CD4-positive, alpha-beta memory T cell (primary cell): ENCODE measurements around the gene MLKL. TPM values are rescaled to one million over a fixed set of nuclear protein-coding genes. Genes with fewer than 3 reads are reported as not detected.
"Not testable (repeated sequence)": the region's sequence is repeated elsewhere in the genome, so short reads cannot be mapped to it uniquely, and the experiment has no call there.

ENCODE experiments used
- CTCF ChIA-PET: fragments of 350-600 bp; sonication (Branson Sonifier 250); formaldehyde crosslinking; loops from one replicate; lab custom pipeline; 2021; ENCODE audit warnings: inconsistent platforms; ENCODE audit not compliant: partially characterized antibody; lab: Charles Lee
- POLR2A ChIA-PET: fragments of 350-600 bp; sonication (Branson Sonifier 250); formaldehyde crosslinking; loops from one replicate; lab custom pipeline; 2021; ENCODE audit not compliant: partially characterized antibody; lab: Charles Lee
- DNase-seq, 5 donors: peaks; one replicate each; pipeline versions ENCODE4 v3.0.0 to v3.0.0-alpha.2; 2020 to 2022; ENCODE audit warnings: mixed read lengths in 1 of 5
- H3K27ac ChIP-seq: one replicate; pipeline ENCODE4 v1.7.0; 2013; ENCODE audit warnings: low read depth, low read length
- H3K27me3 ChIP-seq: 2 replicates; pipeline ENCODE4 v1.7.0; 2013; ENCODE audit warnings: mild to moderate bottlenecking, low read length, moderate library complexity; ENCODE audit not compliant: insufficient read depth
- H3K36me3 ChIP-seq: 2 replicates; pipeline ENCODE4 v1.7.0; 2013; ENCODE audit warnings: mild to moderate bottlenecking, low read length, moderate library complexity; ENCODE audit not compliant: insufficient read depth
- H3K4me1 ChIP-seq: 2 replicates; pipeline ENCODE4 v1.7.0; 2013; ENCODE audit warnings: mild to moderate bottlenecking, low read length, moderate library complexity; ENCODE audit not compliant: insufficient read depth
- H3K4me3 ChIP-seq, 2 donors: one replicate each; pipeline ENCODE4 v1.7.0; 2013; ENCODE audit warnings: low read length in 2 of 2, mild to moderate bottlenecking in 1 of 2
- H3K9me3 ChIP-seq, 2 donors: one replicate each; pipeline ENCODE4 v1.7.0; 2013; ENCODE audit warnings: low read length in 2 of 2, control low read depth in 1 of 2; ENCODE audit not compliant: control insufficient read depth in 1 of 2
- H3K27ac Mint-ChIP-seq, 7 donors: one replicate each; pipeline ENCODE4 v1.8.0; 2020 to 2021; ENCODE audit warnings: mixed read lengths in 7 of 7, mild to moderate bottlenecking in 6 of 7, inconsistent platforms in 3 of 7, moderate library complexity in 3 of 7
- H3K27me3 Mint-ChIP-seq, 2 donors: one replicate each; pipeline ENCODE4 v1.8.0; 2020 to 2021; ENCODE audit warnings: mixed read lengths in 2 of 2
- H3K36me3 Mint-ChIP-seq, 2 donors: one replicate each; pipeline ENCODE4 v1.8.0; 2020 to 2021; ENCODE audit warnings: mixed read lengths in 2 of 2, inconsistent platforms in 1 of 2, mild to moderate bottlenecking in 1 of 2
- H3K4me1 Mint-ChIP-seq, 4 donors: one replicate each; pipeline ENCODE4 v1.8.0; 2020 to 2021; ENCODE audit warnings: mixed read lengths in 4 of 4, mild to moderate bottlenecking in 1 of 4
- H3K4me3 Mint-ChIP-seq, 8 donors: one replicate each; pipeline ENCODE4 v1.8.0; 2020 to 2021; ENCODE audit warnings: mixed read lengths in 8 of 8, mild to moderate bottlenecking in 7 of 8, moderate library complexity in 6 of 8, inconsistent platforms in 3 of 8
- H3K9me3 Mint-ChIP-seq, 8 donors: one replicate each; pipeline ENCODE4 v1.8.0; 2020 to 2021; ENCODE audit warnings: mixed read lengths in 8 of 8, mild to moderate bottlenecking in 5 of 8, inconsistent platforms in 3 of 8, moderate library complexity in 1 of 8
- intact Hi-C: fragments of 100-400 bp; cut with micrococcal nuclease; formaldehyde crosslinking; loops from one replicate; pipeline ENCODE4 v1.15.1; 2023
- polyA plus RNA-seq, 2 donors: library from polyadenylated mRNA; unstranded; fragments of 300-500 nt; fragmentation: Illumina TruSeq; gene quantifications; one replicate each; pipeline ENCODE4 v1.2.3, GENCODE V29; 2021
- total RNA-seq, 2 experiments: library from RNA; stranded (reverse); gene quantifications; one replicate each; pipeline ENCODE4 v1.2.3, GENCODE V29; 2021

MLKL gene
- total and polyA plus RNA-seq, 4 experiments from 2014 or later: 12.5 to 40.6 (median 29.2) TPM

GRCh38 chr16:74652883-74653282 is 47.8 kb downstream of the MLKL start:
- H3K27ac ChIP-seq, H3K27me3 ChIP-seq, intact Hi-C loops, DNase-seq, H3K4me3 ChIP-seq, H3K9me3 Mint-ChIP-seq, H3K27me3 Mint-ChIP-seq, POLR2A ChIA-PET, H3K9me3 ChIP-seq: not testable (repeated sequence)
- H3K36me3 Mint-ChIP-seq: peaks cover 23 to 73% of the 10 kb centered on the region in 2 donors
- peaks cover 40% of the 10 kb centered on the region for H3K36me3 ChIP-seq
- peaks cover 35% of the 10 kb centered on the region for H3K4me1 ChIP-seq
- CTCF ChIA-PET: interaction anchor here (1.2 to 2.8 kb wide), 5 partner anchors 12 to 185 kb away, joined by 3 to 19 read pairs (median 13); partner anchors contain the start of gene RFWD3
- peak overlapping the region in 5 of 7 donors; percentile 27 to 86 (median 65) for H3K27ac Mint-ChIP-seq
- peak overlapping the region in 1 of 8 donors; percentile 22 for H3K4me3 Mint-ChIP-seq
- H3K4me1 Mint-ChIP-seq: peaks cover 31 to 53% (median 42%) of the 10 kb centered on the region in 4 donors

DNA sequence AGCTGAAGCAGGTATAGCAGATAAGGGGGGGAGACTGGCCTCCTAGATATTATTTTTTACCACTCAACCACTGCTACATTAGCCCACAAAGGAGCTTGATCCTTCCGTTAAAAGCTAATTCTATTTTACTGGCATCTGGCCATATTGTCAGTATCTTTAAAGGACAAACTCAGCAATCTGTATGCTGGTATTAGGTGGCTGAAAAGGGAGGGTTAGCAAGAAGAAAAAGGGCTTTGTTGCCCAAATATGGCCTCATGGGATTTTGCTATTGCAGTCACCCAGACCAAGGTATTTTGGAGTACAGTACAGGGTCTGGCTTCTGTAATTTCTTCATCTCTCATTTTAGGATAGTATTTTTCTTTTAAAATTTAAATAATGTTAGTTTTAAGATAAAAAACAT is 48.4 kb downstream of the MLKL start:
- H3K36me3 ChIP-seq: peaks cover 44% of the 10 kb centered on the region
- ChIA-PET POLR2A (interaction anchor here (2.1 kb wide), 1 partner anchor 14 kb away, joined by 5 read pairs; the partner anchor contains the start of gene RFWD3), CTCF (interaction anchor here (1.0 to 2.8 kb wide), 11 partner anchors 9 to 184 kb away, joined by 3 to 19 read pairs (median 7); partner anchors contain the start of gene RFWD3)
- H3K4me1 ChIP-seq: peaks cover 30% of the 10 kb centered on the region
- peaks cover 20 to 68% of the 10 kb centered on the region in 2 donors for H3K36me3 Mint-ChIP-seq
- no peak overlapping the region for H3K27ac ChIP-seq
- intact Hi-C loops: no loop called here
- H3K4me1 Mint-ChIP-seq: peaks cover 29 to 47% (median 38%) of the 10 kb centered on the region in 4 donors
- no peak for DNase-seq
- H3K9me3 ChIP-seq: no peaks in the 10 kb centered on the region
- H3K27me3 ChIP-seq: no peaks in the 10 kb centered on the region
- no peak overlapping the region for H3K4me3 ChIP-seq
- no peak overlapping the region for H3K4me3 Mint-ChIP-seq
- H3K27ac Mint-ChIP-seq: peak overlapping the region in 3 of 7 donors; percentile 6 to 65 (median 39)
- H3K9me3 Mint-ChIP-seq: no peaks in the 10 kb centered on the region
- H3K27me3 Mint-ChIP-seq: no peaks in the 10 kb centered on the region

DNA sequence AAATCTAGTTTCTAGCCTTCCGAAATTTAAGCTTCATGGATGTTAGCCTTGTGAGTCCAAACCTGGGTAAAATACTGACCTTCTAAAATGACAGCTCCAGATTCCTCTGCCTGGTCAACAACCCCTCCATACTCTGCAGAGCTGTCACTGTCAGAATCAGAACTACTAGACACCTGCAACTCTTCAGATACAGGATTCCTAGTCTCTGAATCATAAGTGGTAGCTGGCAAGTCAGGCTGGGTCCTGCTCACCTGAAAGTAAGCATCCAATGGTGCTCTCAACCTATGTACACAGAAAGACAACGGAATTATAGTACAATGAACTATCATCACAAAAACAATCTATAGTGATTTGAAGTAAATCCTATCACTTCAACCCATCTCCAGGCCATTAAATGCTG is 48.8 kb downstream of the MLKL start:
- H3K4me1 ChIP-seq: peaks cover 26% of the 10 kb centered on the region
- H3K36me3 ChIP-seq: peaks cover 48% of the 10 kb centered on the region
- Mint-ChIP-seq H3K4me1 (peaks cover 27 to 43% (median 34%) of the 10 kb centered on the region in 4 donors), H3K27me3 (no peaks in the 10 kb centered on the region), H3K9me3 (no peaks in the 10 kb centered on the region), H3K36me3 (peaks cover 21 to 67% of the 10 kb centered on the region in 2 donors), H3K27ac (peak overlapping the region in 5 of 7 donors; percentile 6 to 65 (median 25)), H3K4me3 (no peak overlapping the region)
- DNase-seq: no peak
- no peak overlapping the region for H3K4me3 ChIP-seq
- CTCF ChIA-PET: interaction anchor here (0.7 to 2.8 kb wide), 13 partner anchors 8 to 186 kb away, joined by 3 to 19 read pairs (median 6); partner anchors contain the start of gene RFWD3
- POLR2A ChIA-PET: interaction anchor here (2.1 kb wide), 1 partner anchor 15 kb away, joined by 5 read pairs; the partner anchor contains the start of gene RFWD3
- intact Hi-C loops: no loop called here
- H3K9me3 ChIP-seq: no peaks in the 10 kb centered on the region
- no peak overlapping the region for H3K27ac ChIP-seq
- H3K27me3 ChIP-seq: no peaks in the 10 kb centered on the region

- CTCF ChIA-PET: interaction anchor here (0.7 to 2.8 kb wide), 12 partner anchors 9 to 185 kb away, joined by 3 to 19 read pairs (median 6); partner anchors contain the start of gene RFWD3
- POLR2A ChIA-PET: interaction anchor here (0.7 to 2.1 kb wide), 3 partner anchors 15 to 355 kb away, joined by 3 to 5 read pairs (median 3); partner anchors contain the start of gene RFWD3
- Histone ChIP-seq H3K36me3 (peaks cover 55% of the 10 kb centered on the region), H3K27me3 (no peaks in the 10 kb centered on the region), H3K27ac (no peak overlapping the region), H3K4me1 (peaks cover 18% of the 10 kb centered on the region), H3K4me3 (no peak overlapping the region), H3K9me3 (no peaks in the 10 kb centered on the region)
- H3K4me1 Mint-ChIP-seq: peaks cover 24 to 37% (median 30%) of the 10 kb centered on the region in 4 donors
- H3K36me3 Mint-ChIP-seq: peaks cover 20 to 66% of the 10 kb centered on the region in 2 donors
- DNase-seq: peak in 2 of 5 donors; percentile 4 to 8
- H3K4me3 Mint-ChIP-seq: no peak overlapping the region
- no peaks in the 10 kb centered on the region for H3K27me3 Mint-ChIP-seq
- intact Hi-C loops: no loop called here
- H3K9me3 Mint-ChIP-seq: no peaks in the 10 kb centered on the region
- peak overlapping the region in 1 of 7 donors; percentile 65 for H3K27ac Mint-ChIP-seq
Measured at GRCh38 chr16:74650966-74651567, 49.6 kb downstream of the MLKL start.

DNA sequence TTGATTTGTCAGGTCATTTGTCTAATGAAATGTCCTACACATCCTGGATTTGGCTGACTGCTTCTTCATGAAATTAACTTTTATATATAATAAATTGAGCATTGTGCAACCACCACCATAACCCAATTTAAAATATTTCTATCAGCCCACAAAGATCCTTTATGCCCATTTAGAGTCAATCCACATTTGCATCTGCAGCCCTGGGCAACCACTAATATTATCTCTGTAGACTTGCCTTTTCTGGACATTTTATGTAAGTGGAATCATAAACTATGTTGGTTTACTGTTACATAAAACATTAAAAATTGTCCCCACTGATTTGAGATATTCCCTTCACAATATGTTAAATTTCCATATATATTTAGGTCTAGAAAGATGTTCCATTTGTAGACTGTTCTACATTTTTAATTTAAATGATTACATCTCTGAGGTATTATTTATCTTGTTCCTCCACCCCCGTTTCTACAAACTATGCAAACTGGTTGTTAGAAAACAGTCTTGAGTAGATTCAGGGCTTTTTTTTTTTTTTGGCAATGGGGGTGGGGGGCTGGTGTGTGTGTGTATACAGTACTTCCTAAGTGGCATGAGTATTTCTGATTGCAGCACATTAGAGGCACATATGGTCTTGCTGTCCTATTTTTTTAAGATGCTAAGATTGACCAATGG is 50.7 kb downstream of the MLKL start:
- Histone ChIP-seq H3K4me3 (no peak overlapping the region), H3K27me3 (no peaks in the 10 kb centered on the region), H3K27ac (no peak overlapping the region), H3K4me1 (peaks cover 13% of the 10 kb centered on the region), H3K36me3 (peaks cover 58% of the 10 kb centered on the region), H3K9me3 (no peaks in the 10 kb centered on the region)
- Mint-ChIP-seq H3K36me3 (peaks cover 20 to 65% of the 10 kb centered on the region in 2 donors), H3K4me3 (no peak overlapping the region), H3K27me3 (no peaks in the 10 kb centered on the region), H3K9me3 (no peaks in the 10 kb centered on the region), H3K27ac (no peak overlapping the region), H3K4me1 (peaks cover 21 to 27% (median 24%) of the 10 kb centered on the region in 4 donors)
- POLR2A ChIA-PET: interaction anchor here (0.7 to 2.1 kb wide), 2 partner anchors 17 to 354 kb away, joined by 3 to 5 read pairs; partner anchors contain the start of gene RFWD3
- intact Hi-C loops: no loop called here
- CTCF ChIA-PET: interaction anchor here (0.8 to 2.8 kb wide), 4 partner anchors 10 to 49 kb away, joined by 4 to 19 read pairs (median 6); no protein-coding TSS in a partner anchor
- no peak for DNase-seq

DNA sequence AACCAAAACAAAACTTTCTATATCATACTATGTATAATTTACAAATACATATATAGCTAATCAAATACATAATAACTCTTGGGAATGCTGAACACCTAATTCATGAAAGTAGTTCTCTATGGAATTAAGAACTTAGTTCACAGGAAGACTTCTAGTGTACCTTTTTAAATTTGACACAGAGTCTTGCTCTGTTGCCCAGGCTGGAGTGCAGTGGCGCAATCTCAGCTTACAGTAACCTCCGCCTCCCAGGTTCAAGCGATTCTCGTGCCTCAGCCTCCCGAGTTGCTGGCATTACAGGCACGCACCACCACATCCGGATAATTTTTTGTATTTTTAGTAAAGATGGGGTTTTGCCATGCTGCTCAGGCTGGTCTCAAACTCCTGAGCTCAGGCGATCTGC is 58.7 kb downstream of the MLKL start:
- Histone ChIP-seq H3K9me3 (no peaks in the 10 kb centered on the region), H3K27ac (no peak overlapping the region), H3K27me3 (no peaks in the 10 kb centered on the region), H3K4me1 (no peaks in the 10 kb centered on the region), H3K4me3 (no peak overlapping the region), H3K36me3 (peaks cover 37% of the 10 kb centered on the region)
- H3K36me3 Mint-ChIP-seq: peaks cover 22 to 59% of the 10 kb centered on the region in 2 donors
- no peak overlapping the region for H3K4me3 Mint-ChIP-seq
- ChIA-PET POLR2A (no interaction called here), CTCF (interaction anchor here (0.6 to 3.2 kb wide), 2 partner anchors 10 to 25 kb away, joined by 3 to 13 read pairs; no protein-coding TSS in a partner anchor)
- intact Hi-C loops: no loop called here
- no peaks in the 10 kb centered on the region for H3K9me3 Mint-ChIP-seq
- DNase-seq: no peak
- H3K4me1 Mint-ChIP-seq: peaks cover 0 to 1% (median 0%) of the 10 kb centered on the region in 4 donors
- no peaks in the 10 kb centered on the region for H3K27me3 Mint-ChIP-seq
- peak overlapping the region in 1 of 7 donors; percentile 43 for H3K27ac Mint-ChIP-seq
